K562 (cell line): ENCODE results near the gene COMTD1. TPM values are rescaled to one million over a fixed set of nuclear protein-coding genes. Genes with fewer than 3 reads are reported as not detected.

ENCODE experiments used
- ADNP ChIP-seq: fragments of 200-800 bp; sonication (Bioruptor generic); IDR thresholded peaks from 2 replicates; pipeline ENCODE4 v1.6.1; 2016; ENCODE audit warnings: missing genetic modification characterization, missing compliant biosample characterization
- BDP1 ChIP-seq: IDR thresholded peaks from 3 replicates; pipeline ENCODE4 v1.6.1; 2011; ENCODE audit not compliant: insufficient read length, insufficient read depth
- CHD2 ChIP-seq: IDR thresholded peaks from 2 replicates; pipeline ENCODE4 v1.6.1; 2011; ENCODE audit warnings: low read depth, low read length
- ELF2 ChIP-seq: fragments of 250-450 bp; sonication (Bioruptor Pico); IDR thresholded peaks from 2 replicates; pipeline ENCODE4 v1.5.0; 2021; ENCODE audit warnings: mild to moderate bottlenecking
- GABPA ChIP-seq: fragments of 200-800 bp; sonication (Bioruptor generic); conservative IDR thresholded peaks from 2 replicates; pipeline ENCODE4 v1.6.1; 2016; ENCODE audit warnings: low read depth, missing genetic modification characterization, missing compliant biosample characterization
- HDAC3 ChIP-seq: fragments of 450-650 bp; IDR thresholded peaks from 2 replicates; pipeline ENCODE4 v1.6.1; 2018; ENCODE audit warnings: borderline replicate concordance, mild to moderate bottlenecking, moderate library complexity; ENCODE audit not compliant: partially characterized antibody
- HES1 ChIP-seq: fragments of 450-650 bp; IDR thresholded peaks from 2 replicates; pipeline ENCODE4 v1.6.1; 2016; ENCODE audit warnings: low read depth, mild to moderate bottlenecking, moderate library complexity
- LEF1 ChIP-seq: fragments of 450-650 bp; IDR thresholded peaks from 2 replicates; pipeline ENCODE4 v1.6.1; 2016; ENCODE audit warnings: mild to moderate bottlenecking
- MCM5 ChIP-seq: fragments of 450-650 bp; IDR thresholded peaks from 2 replicates; pipeline ENCODE4 v1.6.1; 2016; ENCODE audit warnings: low read depth
- MEF2D ChIP-seq: conservative IDR thresholded peaks from 2 replicates; pipeline ENCODE4 v1.6.1; 2016; ENCODE audit warnings: low read depth, missing genetic modification characterization, missing compliant biosample characterization
- MTA3 ChIP-seq: fragments of 450-650 bp; formaldehyde crosslinking; IDR thresholded peaks from 2 replicates; pipeline ENCODE4 v1.6.1; 2017; ENCODE audit warnings: mild to moderate bottlenecking, borderline replicate concordance
- NFYB ChIP-seq: IDR thresholded peaks from 2 replicates; pipeline ENCODE4 v1.6.1; 2011; ENCODE audit warnings: mild to moderate bottlenecking, moderate library complexity; ENCODE audit not compliant: insufficient read length; ENCODE audit errors: extremely low read depth
- SMARCB1 ChIP-seq: IDR thresholded peaks from 2 replicates; pipeline ENCODE4 v1.6.1; 2011; ENCODE audit warnings: improper control_type of control experiment, low read depth; ENCODE audit not compliant: insufficient read length
- SMARCC2 ChIP-seq: fragments of 450-650 bp; IDR thresholded peaks from 2 replicates; pipeline ENCODE4 v1.6.1; 2017; ENCODE audit warnings: antibody characterized with exemption, moderate library complexity, mild to moderate bottlenecking, low read depth
- SRSF1 ChIP-seq: fragments of 200-400 bp; formaldehyde crosslinking; IDR thresholded peaks from 2 replicates; pipeline ENCODE4 v1.6.1; 2017; ENCODE audit warnings: mild to moderate bottlenecking, low read depth, low read length, moderate library complexity
- TAF15 ChIP-seq: fragments of 200-400 bp; formaldehyde crosslinking; IDR thresholded peaks from 2 replicates; pipeline ENCODE4 v1.6.1; 2017; ENCODE audit warnings: mild to moderate bottlenecking, low read depth, low read length, moderate library complexity
- TOE1 ChIP-seq, 2 experiments: fragments of 450-650 bp in 1 of 2; sonication (generic) in 1 of 2; formaldehyde crosslinking in 1 of 2; IDR thresholded peaks; 2 replicates each; pipeline versions ENCODE4 v1.7.1 to v1.8.0; 2016 to 2022; ENCODE audit warnings: borderline replicate concordance in 2 of 2, mild to moderate bottlenecking in 2 of 2, antibody characterized with exemption in 1 of 2, inconsistent platforms in 1 of 2, low read depth in 1 of 2, missing genetic modification reagents in 1 of 2, moderate library complexity in 1 of 2
- ZNF12 ChIP-seq: sonication (generic); formaldehyde crosslinking; IDR thresholded peaks from 2 replicates; pipeline ENCODE4 v1.4.0; 2020; ENCODE audit warnings: mild to moderate bottlenecking, missing genetic modification reagents
- ZNF121 ChIP-seq: sonication (generic); formaldehyde crosslinking; conservative IDR thresholded peaks from 2 replicates; pipeline ENCODE4 v1.8.0; 2022; ENCODE audit warnings: missing genetic modification reagents
- ZNF140 ChIP-seq: fragments of 250-450 bp; sonication (Bioruptor Pico); IDR thresholded peaks from 2 replicates; pipeline ENCODE4 v1.8.0; 2021; ENCODE audit warnings: moderate library complexity, mild to moderate bottlenecking, inconsistent platforms
- ZNF239 ChIP-seq: fragments of 250-450 bp; sonication (Bioruptor Pico); IDR thresholded peaks from 2 replicates; pipeline ENCODE4 v1.4.0; 2020; ENCODE audit warnings: mild to moderate bottlenecking
- ZNF449 ChIP-seq: fragments of 250-450 bp; sonication (Bioruptor Pico); IDR thresholded peaks from 2 replicates; pipeline ENCODE4 v1.8.0; 2022; ENCODE audit warnings: moderate library complexity, mild to moderate bottlenecking, inconsistent platforms
- ZNF668 ChIP-seq: fragments of 250-450 bp; sonication (Bioruptor Pico); IDR thresholded peaks from 2 replicates; pipeline ENCODE4 v1.8.0; 2022; ENCODE audit warnings: mild to moderate bottlenecking, inconsistent platforms
- polyA plus RNA-seq, 8 experiments: library from polyadenylated mRNA; depleted of rRNA in 4 of 8; stranded (reverse) in 5 of 8; unstranded in 3 of 8; fragments of >200 nt; fragmentation: Nextera tagmentation in 2 of 8; fragmentation: Illumina TruSeq in 1 of 8; extraction: Ambion mirVana in 2 of 8; extraction: Trizol in 1 of 8; gene quantifications; 2 replicates each; pipeline versions ENCODE4 v1.2.1 to v1.2.3, GENCODE V29; 2011 to 2014; ENCODE audit warnings: inconsistent platforms in 1 of 8, missing spikeins in 1 of 8
- total RNA-seq, 7 experiments: library from RNA; depleted of rRNA in 6 of 7; stranded (reverse); fragments of >200 nt in 6 of 7; fragmentation: Illumina TruSeq in 2 of 7; extraction: Trizol in 2 of 7; gene quantifications; 2 replicates each; pipeline versions ENCODE4 v1.2.1 to v1.2.3, GENCODE V29; 2011 to 2021; ENCODE audit warnings: low replicate concordance in 1 of 7
- TF ChIP-seq, protein P1 (sequence below): IDR thresholded peaks from 2 replicates; pipeline ENCODE4 v1.6.1; 2011; ENCODE audit warnings: borderline replicate concordance, low read depth, mild to moderate bottlenecking, moderate library complexity, low read length; ENCODE audit not compliant: insufficient read depth, poor library complexity, severe bottlenecking

The COMTD1 gene
- total and polyA plus RNA-seq, 9 of the 15 experiments (the other 6 are each of a cell fraction or from before 2014, with no cell fraction given), result 0.41 to 112 (median 13.7) TPM

DNA sequence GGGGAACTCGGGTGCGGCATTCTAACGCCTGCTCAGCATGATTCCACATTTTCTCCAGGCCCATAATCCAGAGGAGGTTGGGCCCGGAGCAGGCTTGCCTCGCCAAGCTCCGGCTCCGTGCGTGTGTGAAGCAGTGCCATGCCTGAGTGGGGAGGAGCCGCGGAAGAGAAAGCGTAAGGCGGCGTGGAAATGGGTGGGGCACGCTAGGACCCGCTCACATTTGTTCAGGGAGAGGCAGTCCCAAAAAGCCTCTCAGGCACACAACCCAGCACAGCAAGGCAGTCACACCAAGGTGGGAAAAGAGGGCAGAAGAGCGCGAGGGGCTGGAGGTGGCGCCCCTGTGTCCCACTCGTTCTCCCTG is 25.9 kb downstream of the COMTD1 start (continued):
- TF ChIP-seq ADNP (tag) (no peak), SRSF1 (no peak), HDAC3 (no peak), TAF15 (no peak), CHD2 (no peak), ZNF140 (no peak), GABPA (0 out of 2 replicates have a peak, but pooled peaks have one; percentile 27), ZNF668 (CRISPR knock-in tag) (no peak), NFYB (no peak), ZNF12 (CRISPR knock-in tag) (no peak), MEF2D (tag) (no peak; the same call in 1 of the 2 replicates), MTA3 (0 out of 2 replicates have a peak, but pooled peaks have one; percentile 10), MCM5 (no peak), SMARCB1 (no peak), ELF2 (CRISPR knock-in tag) (no peak), SMARCC2 (no peak), ZNF239 (CRISPR knock-in tag) (no peak), ZNF449 (CRISPR knock-in tag) (no peak), TOE1 (IDR thresholded peaks at IDR 0.05; ENCODE audit: borderline replicate concordance) (no peak), TOE1 (CRISPR knock-in tag; IDR thresholded peaks at IDR 0.05; ENCODE audit: borderline replicate concordance, low read depth) (no peak), BDP1 (no peak), HES1 (0 out of 2 replicates have a peak, but pooled peaks have one; percentile 11), ZNF121 (CRISPR knock-in tag) (no peak), LEF1 (0 out of 2 replicates have a peak, but pooled peaks have one; percentile 38)
- TF ChIP-seq, protein P1, sequence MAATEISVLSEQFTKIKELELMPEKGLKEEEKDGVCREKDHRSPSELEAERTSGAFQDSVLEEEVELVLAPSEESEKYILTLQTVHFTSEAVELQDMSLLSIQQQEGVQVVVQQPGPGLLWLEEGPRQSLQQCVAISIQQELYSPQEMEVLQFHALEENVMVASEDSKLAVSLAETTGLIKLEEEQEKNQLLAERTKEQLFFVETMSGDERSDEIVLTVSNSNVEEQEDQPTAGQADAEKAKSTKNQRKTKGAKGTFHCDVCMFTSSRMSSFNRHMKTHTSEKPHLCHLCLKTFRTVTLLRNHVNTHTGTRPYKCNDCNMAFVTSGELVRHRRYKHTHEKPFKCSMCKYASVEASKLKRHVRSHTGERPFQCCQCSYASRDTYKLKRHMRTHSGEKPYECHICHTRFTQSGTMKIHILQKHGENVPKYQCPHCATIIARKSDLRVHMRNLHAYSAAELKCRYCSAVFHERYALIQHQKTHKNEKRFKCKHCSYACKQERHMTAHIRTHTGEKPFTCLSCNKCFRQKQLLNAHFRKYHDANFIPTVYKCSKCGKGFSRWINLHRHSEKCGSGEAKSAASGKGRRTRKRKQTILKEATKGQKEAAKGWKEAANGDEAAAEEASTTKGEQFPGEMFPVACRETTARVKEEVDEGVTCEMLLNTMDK, result no peak
